Activated CD8-positive, alpha-beta memory T cell treated with anti-CD3 and anti-CD28 coated beads, Interleukin-2, amount 50 U/mL, for 1 hour (primary cell): ENCODE measurements around the gene FRRS1L.

ENCODE experiments used
- DNase-seq: peaks from one replicate; pipeline ENCODE4 v3.0.0-alpha.2; 2020; ENCODE audit errors: extremely low read depth

Gene FRRS1L

DNA sequence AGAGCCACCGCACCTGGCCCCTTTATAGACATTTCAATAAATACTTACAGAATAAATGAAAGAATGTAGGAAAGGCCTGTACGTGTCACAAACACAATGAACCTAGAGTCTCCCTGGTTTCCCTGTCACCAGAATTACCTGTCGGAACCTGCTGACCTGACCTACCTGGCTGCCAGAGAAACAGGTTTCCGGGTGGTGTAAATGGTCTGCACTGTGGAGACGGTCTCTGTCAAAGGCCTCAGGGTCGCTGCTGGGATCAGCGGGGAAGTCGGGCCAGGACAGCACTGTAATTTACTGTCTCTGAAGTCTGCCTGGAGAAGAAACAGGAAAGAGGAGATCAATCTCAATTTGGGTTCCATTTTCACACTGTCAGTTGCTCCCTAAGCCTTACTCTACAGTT lies 9.3 kb upstream of the FRRS1L start:
- DNase-seq, result no peak

DNA sequence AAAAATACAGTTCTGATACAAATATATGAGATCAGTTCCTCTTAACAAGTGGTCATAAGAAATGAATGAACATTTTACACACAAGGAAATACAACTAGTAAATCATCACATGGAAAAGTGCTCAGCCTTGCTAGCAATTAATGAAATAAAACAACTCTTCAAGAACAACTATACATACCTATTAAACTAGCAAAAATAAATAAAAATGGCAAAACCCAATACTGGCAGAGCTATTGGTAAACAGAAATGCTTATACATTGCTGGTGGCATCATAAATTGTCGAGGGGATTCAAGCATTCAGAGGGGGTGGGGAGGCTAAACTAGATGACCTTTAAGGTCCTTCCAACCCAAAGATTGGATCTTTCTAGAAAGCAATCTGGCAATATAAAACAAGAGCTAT lies 5.9 kb upstream of the FRRS1L start:
- no peak for DNase-seq

DNA sequence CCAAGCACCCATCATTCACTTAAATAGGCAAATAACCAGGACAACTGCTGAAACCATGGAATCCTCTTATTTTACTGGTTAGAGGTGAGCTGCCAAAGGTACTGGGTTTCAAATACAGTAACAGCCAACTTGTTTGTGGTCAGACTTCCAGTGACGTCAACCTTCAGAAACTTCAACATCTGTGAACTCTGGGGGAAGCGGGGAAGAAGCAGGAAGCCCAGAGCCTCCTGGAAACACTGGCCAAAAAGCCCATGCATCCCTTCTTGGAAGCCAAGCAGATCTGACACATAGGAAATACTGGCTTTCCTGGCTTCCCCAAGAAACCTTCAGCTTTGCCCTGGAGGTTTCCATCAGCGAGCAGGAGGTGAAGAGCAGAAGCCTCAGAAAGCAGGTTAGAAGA lies 4.9 kb upstream of the FRRS1L start:
- DNase-seq, result no peak

DNA sequence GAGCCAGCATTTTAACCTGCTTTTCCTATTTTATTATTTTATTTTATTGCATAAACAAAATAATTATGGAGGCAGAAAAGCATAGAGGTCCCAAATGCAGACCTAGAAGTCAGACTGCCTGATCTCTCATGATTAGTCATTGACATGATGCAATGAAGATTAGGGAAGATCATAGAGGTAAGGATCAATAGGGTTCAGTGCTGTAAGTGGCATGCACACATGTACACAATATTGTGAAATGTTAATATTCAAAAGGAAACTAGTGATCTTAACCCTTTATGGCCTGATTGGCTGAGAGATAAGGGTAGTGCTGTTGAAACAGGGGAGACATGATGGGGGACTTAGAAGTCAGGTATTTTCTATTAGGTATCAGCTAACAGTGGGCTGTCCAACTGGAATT lies 1.1 kb upstream of the FRRS1L start:
- DNase-seq, result no peak

DNA sequence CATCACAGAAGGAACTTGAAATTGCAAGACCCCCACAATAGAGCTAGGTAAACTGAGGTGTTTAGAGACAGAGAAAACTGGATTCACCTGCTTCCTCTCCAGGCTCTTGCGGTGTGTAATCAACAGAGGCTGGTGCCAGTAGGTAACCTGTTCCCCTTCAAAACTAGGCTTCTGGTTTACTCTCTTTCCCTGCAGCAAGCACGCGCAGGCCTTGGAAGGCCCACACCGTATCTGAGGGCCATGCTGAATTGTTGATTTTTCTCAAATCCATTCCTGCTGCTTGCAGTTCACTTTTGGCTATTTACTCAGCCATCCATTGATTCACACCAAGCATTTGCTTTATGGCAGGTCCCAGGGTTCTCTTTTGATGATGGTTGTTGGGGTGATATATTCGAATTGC lies 667 bp upstream of the FRRS1L start:
- no peak for DNase-seq

DNA sequence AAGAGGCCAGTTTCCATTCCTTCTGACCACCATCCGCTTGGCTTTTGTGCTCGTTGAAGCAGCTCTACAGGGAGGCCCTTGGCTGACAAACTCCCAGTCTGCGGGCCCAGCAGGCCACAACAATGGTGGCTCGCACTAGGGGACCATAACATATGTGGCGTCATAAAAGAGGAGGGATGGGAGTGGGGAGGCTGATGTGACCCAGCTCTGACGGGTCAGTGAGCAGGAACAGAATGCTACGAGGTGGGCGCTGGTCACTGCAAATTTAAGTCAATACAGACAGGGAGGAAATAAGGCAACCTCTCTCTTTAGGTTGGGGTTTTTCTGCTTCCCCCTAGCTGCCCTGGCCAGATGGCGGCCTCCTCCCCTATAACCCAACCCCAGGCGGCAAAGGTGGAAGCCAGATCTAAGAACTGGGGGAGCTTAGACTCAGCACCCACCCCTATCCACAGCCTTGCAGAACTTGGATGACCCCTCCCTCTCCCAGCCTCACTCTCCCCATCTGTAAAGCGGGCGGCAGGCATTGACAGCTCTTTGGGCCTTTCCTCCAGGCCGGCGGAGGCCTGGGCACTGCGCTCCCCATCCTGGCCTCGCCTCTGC lies 778 bp downstream of the FRRS1L start:
- DNase-seq, result no peak

DNA sequence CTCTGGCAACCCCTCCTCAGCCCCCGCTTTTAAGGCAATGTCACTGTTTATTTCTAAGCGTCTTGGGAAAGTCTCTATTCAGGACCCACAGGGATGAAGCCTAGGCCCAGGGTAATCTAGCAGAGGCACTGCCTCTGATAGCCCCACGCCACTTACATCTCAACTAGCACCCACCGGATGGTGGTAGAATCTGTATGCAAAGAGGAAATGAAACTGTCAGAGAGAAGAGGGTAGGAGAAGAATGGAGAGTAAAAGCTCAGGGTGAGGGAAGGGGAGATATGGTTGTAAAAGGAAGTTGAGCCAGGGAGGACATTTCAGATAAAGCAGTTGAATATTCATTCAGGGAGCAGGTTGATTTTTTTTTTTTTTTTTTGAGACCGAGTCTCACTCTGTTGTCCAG lies 3.0 kb downstream of the FRRS1L start:
- DNase-seq, result no peak

DNA sequence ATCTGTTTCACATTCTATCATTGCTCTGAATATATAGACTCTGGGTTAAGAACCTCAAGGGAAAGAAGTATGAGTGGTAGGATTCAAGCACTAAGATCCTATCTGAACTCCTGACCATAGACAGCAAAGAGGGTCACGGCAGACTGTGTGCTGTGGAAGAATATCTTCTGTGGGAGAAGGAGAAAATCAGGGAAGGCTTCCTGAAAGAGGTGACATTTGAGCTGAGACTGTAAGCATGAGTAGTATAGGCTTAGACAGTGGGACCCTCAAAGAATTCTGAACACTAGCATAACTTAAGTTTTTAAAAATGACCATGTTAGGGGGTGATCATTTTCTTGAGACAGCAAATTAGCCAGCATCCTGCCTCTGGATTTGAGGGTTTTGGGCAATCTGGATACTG lies 3.9 kb downstream of the FRRS1L start:
- DNase-seq, result no peak

DNA sequence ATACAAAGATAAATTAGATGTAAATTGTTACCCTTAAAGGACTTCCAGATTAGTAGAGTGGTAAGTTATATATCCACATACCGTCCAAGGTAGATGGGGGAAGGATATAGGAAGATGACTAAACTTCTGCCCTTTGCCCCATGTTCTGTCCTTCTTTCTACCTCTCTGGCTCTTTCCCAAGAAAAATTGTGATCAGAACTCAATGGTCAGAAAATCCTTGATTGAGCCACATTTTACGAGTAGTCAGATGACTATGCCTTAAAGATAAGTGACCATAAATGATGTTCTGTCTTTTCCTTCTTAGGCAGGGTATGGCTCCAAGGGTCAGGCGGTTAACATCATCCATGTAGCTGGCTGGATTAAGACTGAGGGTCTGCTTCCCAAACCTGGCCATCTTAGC lies 4.4 kb downstream of the FRRS1L start:
- DNase-seq, result no peak

DNA sequence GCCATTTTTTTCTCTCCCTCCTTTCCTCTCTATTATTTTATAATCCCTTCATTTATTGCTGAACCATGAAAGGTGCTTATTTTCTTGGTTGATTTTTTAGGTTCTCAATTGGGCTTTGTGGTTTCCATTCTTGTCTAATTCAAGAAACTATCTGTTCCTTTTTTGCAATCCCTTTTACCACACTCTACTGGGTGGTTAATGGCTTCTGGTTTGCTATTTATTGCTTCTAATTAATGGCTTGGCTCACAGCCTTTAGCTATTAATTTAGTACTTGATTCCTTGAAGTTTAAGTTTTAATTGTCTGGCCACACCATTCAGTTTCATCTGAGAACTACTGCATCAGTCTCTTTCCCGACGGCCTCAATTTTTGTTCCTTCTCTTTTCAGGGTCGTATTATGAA lies 5.6 kb downstream of the FRRS1L start:
- DNase-seq, result no peak

DNA sequence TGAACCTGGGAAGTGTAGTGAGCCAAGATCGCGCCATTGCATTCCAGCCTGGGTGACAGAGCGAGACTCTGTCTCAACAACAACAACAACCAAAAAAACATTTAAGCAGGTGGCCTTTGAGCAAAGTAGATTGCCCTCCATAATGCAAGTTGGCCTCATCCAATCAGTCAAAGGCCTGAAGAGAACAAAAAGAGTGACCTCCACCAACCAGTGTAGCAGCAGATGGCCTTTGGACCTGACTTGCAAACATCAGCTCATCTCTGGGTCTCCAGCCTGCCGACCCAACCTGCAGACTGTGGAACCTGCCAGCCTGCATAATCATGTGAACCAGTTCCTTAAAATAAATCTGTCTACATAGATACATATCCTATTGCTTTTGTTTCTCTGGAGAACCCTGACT lies 7.5 kb downstream of the FRRS1L start:
- no peak for DNase-seq

DNA sequence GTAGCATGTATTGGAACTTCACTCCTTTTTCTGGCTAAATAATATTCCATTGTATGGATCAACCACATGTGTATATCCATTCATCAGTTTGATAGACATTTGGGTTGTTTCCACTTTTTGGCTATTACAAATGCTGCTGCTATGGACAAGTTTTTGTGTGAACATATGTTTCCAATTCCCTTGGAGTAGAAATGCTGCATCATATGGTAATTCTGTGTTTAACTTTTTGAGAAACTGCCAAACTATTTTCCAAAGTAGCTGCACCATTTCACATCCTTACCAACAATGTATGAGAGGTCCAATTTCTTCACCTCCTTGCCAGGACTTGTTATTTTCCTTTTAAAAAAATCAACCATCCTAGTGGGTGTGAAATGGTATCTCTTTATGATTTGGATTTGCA lies 8.4 kb downstream of the FRRS1L start:
- DNase-seq, result no peak

DNA sequence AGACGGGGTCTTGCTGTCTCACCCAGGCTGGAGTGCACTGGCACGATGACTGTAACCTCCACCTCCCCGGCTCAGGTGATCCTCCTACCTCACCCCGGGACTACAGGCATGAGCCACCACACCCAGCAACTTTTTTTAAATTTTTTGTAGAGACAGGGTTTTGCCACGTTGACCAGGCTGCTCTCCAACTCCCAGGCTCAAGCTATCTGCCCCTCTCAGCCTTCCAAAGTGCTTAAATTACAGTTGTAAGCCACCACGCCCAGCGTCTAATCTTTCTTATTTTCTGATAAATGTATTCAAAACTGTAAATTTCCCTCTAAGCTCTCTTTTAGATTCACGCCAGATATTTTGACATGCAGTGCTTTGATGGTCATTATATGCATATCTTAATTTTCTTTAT lies 10.3 kb downstream of the FRRS1L start:
- DNase-seq, result no peak

DNA sequence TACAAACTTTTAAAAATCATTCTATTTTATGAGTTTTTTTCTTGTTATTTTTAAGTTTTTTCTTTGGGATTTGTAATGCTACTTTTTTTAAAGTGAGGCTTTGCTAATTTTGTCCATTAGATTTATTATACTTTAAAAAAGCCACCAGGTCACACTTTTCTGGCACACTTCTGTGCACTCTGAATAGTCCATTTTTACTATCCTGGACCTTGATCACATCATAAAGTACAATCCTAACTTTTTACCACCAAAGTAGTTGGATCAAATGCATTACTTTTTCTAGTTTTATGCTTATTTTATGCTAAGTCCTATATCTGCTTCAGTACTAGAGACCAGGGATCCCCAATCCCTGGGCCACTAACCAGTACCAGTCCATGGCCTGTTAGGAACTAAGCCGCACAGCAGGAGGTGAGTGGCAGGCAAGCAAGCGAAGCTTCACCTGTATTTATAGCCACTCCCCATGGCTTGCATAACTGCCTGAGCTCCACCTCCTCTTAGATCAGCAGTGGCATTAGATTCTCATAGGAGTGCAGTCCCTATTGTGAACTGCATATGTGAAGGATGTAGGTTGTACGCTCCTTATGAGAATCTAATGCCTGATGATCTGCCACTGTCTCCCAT lies 16.0 kb downstream of the FRRS1L start:
- DNase-seq, result no peak

DNA sequence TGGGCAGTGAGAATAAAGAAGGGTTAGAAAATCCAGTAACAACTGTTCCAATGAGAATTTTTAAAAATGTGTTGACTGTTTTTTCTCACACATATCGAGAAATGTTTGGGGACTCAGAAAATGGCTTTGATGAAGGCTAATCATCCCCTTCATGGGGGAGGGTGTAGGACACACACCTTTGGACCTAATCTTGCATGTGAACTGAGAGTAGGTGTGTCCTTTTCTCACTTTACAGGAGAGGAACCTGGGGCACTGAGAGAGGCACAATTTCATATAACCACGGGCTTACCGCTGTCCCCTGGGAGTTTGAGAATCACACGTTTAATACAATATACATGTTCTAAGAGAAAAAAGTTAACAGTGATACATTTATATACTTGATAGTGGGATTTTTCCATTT lies 17.3 kb downstream of the FRRS1L start:
- no peak for DNase-seq

DNA sequence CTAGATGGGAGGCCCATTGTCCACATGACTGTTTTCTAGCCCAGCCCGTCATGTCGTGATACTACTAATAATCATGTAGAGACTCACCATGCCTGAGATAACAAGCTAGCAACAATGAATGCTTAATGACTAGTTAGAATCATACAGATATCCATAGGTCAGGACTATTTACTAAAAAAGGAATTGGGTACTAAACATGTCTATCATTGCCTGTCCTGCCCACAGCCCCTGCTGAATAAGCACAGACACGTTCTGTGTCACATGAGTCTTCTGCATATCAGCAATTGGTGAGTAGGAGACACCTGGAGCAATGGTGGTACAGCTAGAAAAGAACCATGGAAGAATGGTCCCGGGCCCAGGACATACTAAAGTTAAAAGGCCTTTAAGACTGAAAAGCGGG lies 18.0 kb downstream of the FRRS1L start:
- no peak for DNase-seq

DNA sequence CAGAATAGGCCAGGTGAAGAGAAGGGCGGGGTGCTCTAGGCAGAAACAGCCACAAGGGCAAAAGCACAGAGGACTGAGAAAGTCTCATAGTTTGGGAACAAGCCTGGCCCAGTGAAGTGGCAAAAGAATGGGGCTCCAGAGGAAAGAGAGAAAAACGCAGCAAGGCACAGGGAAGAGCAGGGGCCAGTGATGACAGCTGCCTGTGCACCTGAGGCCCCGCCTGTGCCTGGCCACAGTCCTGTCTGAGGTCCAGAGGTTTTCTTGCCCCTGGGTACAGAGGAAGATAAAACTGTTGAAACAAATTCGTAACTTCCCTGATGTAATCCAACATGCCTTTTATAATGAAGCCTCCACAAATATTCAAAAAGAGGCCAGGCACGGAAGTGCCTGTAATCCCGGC lies 22.0 kb downstream of the FRRS1L start:
- no peak for DNase-seq

DNA sequence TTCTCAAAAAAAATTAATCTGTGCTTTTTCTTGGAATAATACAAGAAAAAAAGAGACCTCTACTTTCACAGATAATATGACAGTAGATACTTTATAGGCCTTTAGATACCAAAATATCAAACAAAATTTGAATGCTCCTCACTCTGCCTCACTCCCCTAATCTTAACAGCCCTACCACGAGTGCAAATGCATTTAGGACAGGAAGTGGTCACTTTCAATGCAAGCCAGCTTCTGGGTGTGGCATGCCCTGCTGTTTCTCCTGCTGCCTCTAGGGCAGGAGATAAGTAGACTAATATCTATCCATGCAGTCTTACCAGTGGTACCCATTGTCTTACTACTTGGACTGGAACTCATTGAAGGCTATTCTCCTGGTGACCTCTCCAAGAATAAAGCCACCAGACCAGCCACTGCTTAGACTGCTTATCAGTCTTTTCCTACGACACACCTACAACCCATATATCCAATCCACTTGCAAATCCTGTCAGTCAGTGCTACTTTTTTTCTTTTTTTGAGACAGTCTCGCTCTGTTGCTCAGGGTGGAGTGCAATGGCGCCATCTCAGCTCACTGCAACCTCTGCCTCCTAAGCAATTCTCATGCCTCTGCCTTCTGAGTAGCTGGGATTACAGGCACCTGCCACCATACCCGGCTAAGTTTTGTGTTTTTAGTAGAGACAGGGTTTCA lies 23.0 kb downstream of the FRRS1L start:
- no peak for DNase-seq

DNA sequence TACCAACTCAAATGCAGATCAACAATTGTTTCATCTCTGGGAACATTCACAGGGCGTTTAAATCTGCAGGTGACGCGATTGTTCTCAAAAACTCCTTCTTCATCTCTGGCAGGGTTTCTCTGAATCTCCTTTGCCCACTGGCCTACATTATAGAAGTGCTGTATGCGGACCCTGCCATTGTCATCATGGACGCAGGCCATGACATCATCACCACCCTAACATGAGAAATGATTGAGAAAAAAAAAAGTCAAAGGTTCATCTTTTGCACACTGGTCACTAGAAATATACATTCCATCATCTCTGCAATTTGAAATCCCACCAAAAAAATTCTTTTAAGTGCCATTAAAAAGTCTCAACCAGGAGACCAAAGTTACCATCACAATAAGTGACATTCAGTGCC lies 25.7 kb downstream of the FRRS1L start:
- no peak for DNase-seq

DNA sequence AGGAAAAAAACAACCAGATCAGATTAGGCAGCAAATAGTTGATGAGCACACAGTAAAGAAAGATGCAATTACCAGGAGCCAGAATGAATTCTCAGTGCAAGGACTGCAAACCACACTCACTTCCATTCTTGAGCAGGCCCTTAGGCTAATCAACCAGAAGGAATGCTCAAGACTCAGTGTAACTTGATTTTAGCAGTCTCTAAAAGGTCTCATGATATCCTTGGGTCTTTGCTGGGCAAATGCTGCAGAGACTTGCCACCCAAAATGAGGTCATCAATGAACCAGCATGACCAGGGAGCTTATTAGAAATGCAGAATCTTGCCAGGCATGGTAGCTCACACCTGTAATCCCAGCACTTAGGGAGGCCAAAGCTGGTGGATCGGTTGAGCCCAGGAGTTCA lies 27.2 kb downstream of the FRRS1L start:
- DNase-seq, result no peak

DNA sequence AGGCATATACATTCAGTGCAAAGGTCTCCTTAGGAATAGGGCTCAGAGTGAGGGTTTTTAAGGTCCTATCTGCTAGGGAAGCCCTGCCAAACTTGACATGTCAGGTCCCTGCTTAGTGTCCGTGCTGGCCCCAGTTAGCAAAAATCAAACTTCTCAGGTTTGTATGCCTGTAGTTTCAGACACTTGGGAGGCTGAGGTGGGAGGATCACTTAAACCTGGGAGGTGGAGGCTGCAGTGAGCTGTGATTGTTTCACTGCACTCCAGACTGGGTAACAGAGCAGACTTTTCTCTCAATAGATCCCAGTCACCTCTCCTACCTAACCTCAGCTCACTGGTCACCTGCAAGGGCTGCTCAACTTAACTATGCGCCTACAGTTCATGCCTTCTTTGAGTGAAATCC lies 28.6 kb downstream of the FRRS1L start:
- no peak for DNase-seq

DNA sequence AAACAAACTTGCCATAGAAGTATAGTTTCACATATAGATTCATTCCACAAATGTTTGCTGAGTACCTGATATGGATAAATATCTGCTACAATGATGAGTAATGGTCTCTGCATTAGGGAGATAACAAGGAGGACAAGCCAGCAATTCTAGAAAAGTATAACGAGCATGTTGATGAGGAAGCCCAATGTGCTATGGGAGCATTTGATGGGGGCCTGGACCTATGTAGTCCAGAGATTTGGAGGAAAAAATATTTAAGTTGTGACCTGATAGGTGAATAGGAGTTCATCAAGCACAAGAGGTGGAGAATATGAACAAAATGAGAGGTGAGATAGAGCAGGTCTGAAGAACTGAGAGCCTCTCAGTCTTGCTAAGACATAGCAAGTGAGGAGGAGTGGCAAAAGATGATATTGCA lies 32.9 kb downstream of the FRRS1L start:
- no peak for DNase-seq

DNA sequence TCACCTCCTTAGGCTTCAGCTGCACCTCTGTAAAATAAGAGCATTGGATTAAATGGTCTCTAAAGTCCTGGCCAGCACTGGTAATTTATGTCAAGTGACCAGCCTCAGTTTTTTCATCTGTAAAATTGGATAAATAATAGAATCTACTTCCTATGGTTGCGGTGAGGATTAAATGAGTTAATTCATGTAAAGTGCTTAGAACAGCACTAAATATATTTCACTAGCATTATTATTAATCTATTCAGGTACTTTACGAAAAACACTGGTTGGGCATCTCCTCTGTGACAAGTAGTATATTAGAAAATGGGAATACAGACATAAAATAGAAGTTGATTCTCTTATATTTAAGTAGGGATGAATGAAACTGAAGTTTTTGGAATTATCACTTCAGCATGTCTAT lies 33.5 kb downstream of the FRRS1L start:
- no peak for DNase-seq

DNA sequence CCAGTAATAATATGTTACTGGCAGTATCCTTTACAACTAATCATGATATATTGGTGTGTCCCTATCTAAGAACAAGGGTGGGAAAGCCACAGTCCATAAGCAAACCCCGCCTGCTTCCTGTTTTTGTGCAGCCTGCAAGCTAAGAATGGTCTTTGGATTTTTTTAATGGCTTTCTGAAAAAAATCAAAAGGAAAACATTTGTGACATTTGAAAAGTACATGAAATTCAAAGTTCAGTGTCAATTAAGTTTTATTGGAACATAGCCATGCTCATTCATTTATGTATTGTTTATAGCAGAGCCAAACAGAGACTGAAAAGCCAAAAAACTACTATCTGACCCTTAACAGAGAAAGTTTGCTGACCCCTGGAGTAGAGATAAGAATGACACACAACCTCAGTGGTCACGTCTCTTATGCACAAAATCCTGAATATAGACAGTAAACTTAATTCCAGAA lies 34.5 kb downstream of the FRRS1L start:
- DNase-seq, result no peak
